HepG2 (cell line): ENCODE results near the gene AUH. TPM values are rescaled to one million over a fixed set of nuclear protein-coding genes. Genes with fewer than 3 reads are reported as not detected.

Experiments
- ATF5 ChIP-seq: sonication (generic); formaldehyde crosslinking; IDR thresholded peaks from 2 replicates; pipeline ENCODE4 v1.4.0; 2020; ENCODE audit warnings: mild to moderate bottlenecking, low read depth, missing genetic modification reagents
- CREBL2 ChIP-seq: sonication (generic); formaldehyde crosslinking; IDR thresholded peaks from 2 replicates; pipeline ENCODE4 v1.8.1; 2023; ENCODE audit warnings: missing genetic modification reagents, mild to moderate bottlenecking, borderline replicate concordance
- EEA1 ChIP-seq: sonication (generic); formaldehyde crosslinking; IDR thresholded peaks from 2 replicates; pipeline ENCODE4 v1.5.1; 2020; ENCODE audit warnings: mild to moderate bottlenecking, missing genetic modification reagents, borderline replicate concordance
- GFI1 ChIP-seq: sonication (generic); formaldehyde crosslinking; IDR thresholded peaks from 2 replicates; pipeline ENCODE4 v1.5.0; 2020; ENCODE audit warnings: missing genetic modification reagents, mild to moderate bottlenecking, borderline replicate concordance
- MTERF4 ChIP-seq: sonication (generic); formaldehyde crosslinking; IDR thresholded peaks from 2 replicates; pipeline ENCODE4 v1.8.0; 2023; ENCODE audit warnings: mild to moderate bottlenecking, missing genetic modification reagents
- RERE ChIP-seq: IDR thresholded peaks from 2 replicates; pipeline ENCODE4 v1.6.1; 2016; ENCODE audit warnings: low read depth, missing genetic modification reagents, missing compliant biosample characterization
- SKIL ChIP-seq: sonication (generic); formaldehyde crosslinking; IDR thresholded peaks from 2 replicates; pipeline ENCODE4 v1.8.0; 2022; ENCODE audit warnings: missing genetic modification reagents, mild to moderate bottlenecking, moderate library complexity, borderline replicate concordance
- XBP1 ChIP-seq: sonication (generic); formaldehyde crosslinking; IDR thresholded peaks from 2 replicates; pipeline ENCODE4 v1.5.0; 2020; ENCODE audit warnings: missing genetic modification reagents
- ZBTB21 ChIP-seq: sonication (generic); formaldehyde crosslinking; IDR thresholded peaks from 2 replicates; pipeline ENCODE4 v1.4.0; 2020; ENCODE audit warnings: missing genetic modification reagents
- ZBTB44 ChIP-seq: sonication (generic); formaldehyde crosslinking; IDR thresholded peaks from 2 replicates; pipeline ENCODE4 v1.4.0; 2020; ENCODE audit warnings: missing genetic modification reagents
- ZC3H4 ChIP-seq: sonication (generic); formaldehyde crosslinking; IDR thresholded peaks from 2 replicates; pipeline ENCODE4 v1.4.0; 2020; ENCODE audit warnings: missing genetic modification reagents, borderline replicate concordance
- ZFP36L2 ChIP-seq: sonication (generic); formaldehyde crosslinking; IDR thresholded peaks from 2 replicates; pipeline ENCODE4 v1.4.0; 2020; ENCODE audit warnings: missing genetic modification reagents
- ZNF274 ChIP-seq: sonication (generic); formaldehyde crosslinking; IDR thresholded peaks from 2 replicates; pipeline ENCODE4 v1.5.1; 2020; ENCODE audit warnings: mild to moderate bottlenecking, missing genetic modification reagents
- ZNF580 ChIP-seq: IDR thresholded peaks from 2 replicates; pipeline ENCODE4 v1.6.1; 2016; ENCODE audit warnings: low read depth, borderline replicate concordance
- ZNF674 ChIP-seq: sonication (generic); formaldehyde crosslinking; IDR thresholded peaks from 2 replicates; pipeline ENCODE4 v1.5.0; 2020; ENCODE audit warnings: low read depth, mild to moderate bottlenecking, missing genetic modification reagents
- ZNF703 ChIP-seq: sonication (generic); formaldehyde crosslinking; IDR thresholded peaks from 2 replicates; pipeline ENCODE4 v1.5.1; 2020; ENCODE audit warnings: missing genetic modification reagents, mild to moderate bottlenecking, moderate library complexity, borderline replicate concordance
- ZNF768 ChIP-seq: sonication (generic); formaldehyde crosslinking; IDR thresholded peaks from 2 replicates; pipeline ENCODE4 v1.4.0; 2020; ENCODE audit warnings: missing genetic modification reagents
- polyA plus RNA-seq, 8 experiments: library from polyadenylated mRNA; depleted of rRNA in 3 of 8; stranded (reverse) in 7 of 8; unstranded in 1 of 8; fragments of >200 nt; fragmentation: Illumina TruSeq in 4 of 8; extraction: Trizol in 4 of 8; gene quantifications; 2 replicates each; pipeline versions ENCODE4 v1.2.1 to v1.2.3, GENCODE V29; 2011 to 2016; ENCODE audit warnings: low read depth in 4 of 8, missing spikeins in 1 of 8, mixed read lengths in 1 of 8; ENCODE audit not compliant: insufficient read depth in 1 of 8
- total RNA-seq, 5 experiments: library from RNA; depleted of rRNA; stranded (reverse); fragments of >200 nt; fragmentation: Illumina TruSeq; extraction: Trizol; gene quantifications; 2 replicates each; pipeline ENCODE4 v1.2.3, GENCODE V29; 2016; ENCODE audit warnings: low read depth in 1 of 5

The AUH gene
- total and polyA plus RNA-seq, 2 of the 13 experiments (the other 11 are each of a cell fraction or from before 2014, with no cell fraction given) = 25.8 to 31.9 TPM

- TF ChIP-seq MTERF4 (CRISPR knock-in tag) = no peak
- TF ChIP-seq ZNF580 (CRISPR knock-in tag) = no peak
- TF ChIP-seq XBP1 (CRISPR knock-in tag) = no peak
- TF ChIP-seq SKIL (CRISPR knock-in tag) = no peak
- TF ChIP-seq ZBTB21 (CRISPR knock-in tag) = 0 out of 2 replicates have a peak, but pooled peaks have one; percentile 33
- TF ChIP-seq ATF5 (CRISPR knock-in tag) = no peak
- no peak; the same call in 1 of the 2 replicates for TF ChIP-seq EEA1 (CRISPR knock-in tag)
- no peak for TF ChIP-seq ZFP36L2 (CRISPR knock-in tag)
- no peak for TF ChIP-seq ZBTB44 (CRISPR knock-in tag)
- no peak; the same call in 1 of the 2 replicates for TF ChIP-seq ZNF768 (CRISPR knock-in tag)
- no peak for TF ChIP-seq CREBL2
- TF ChIP-seq ZNF274 = peak; percentile 13
- TF ChIP-seq ZNF703 (CRISPR knock-in tag) = no peak
- TF ChIP-seq ZNF674 (CRISPR knock-in tag) = no peak
- TF ChIP-seq GFI1 (CRISPR knock-in tag) = no peak
- peak; percentile 99 for TF ChIP-seq ZC3H4 (CRISPR knock-in tag)
- TF ChIP-seq RERE (CRISPR knock-in tag) = peak; percentile 39; the same call in 1 of the 2 replicates
These were observed 168.5 kb downstream of the AUH start (continued) for GRCh38 chr9:91193087-91193657.
